SK-N-SH (cell line): ENCODE results near the gene SYNGR1. TPM values are rescaled to one million over a fixed set of nuclear protein-coding genes. Genes with fewer than 3 reads are reported as not detected.

ENCODE experiments used
- CTCF ChIA-PET: fragments of 300-600, 350-600 bp; formaldehyde crosslinking; extraction: SDS; loops from one replicate; lab custom pipeline; 2021; lab: Yijun Ruan, JAX
- POLR2A ChIA-PET: fragments of 350-600 bp; sonication (Branson Sonifier 250); formaldehyde crosslinking; extraction: SDS; loops from one replicate; lab custom pipeline; 2020; ENCODE audit warnings: antibody characterized with exemption, inconsistent platforms; lab: Yijun Ruan, JAX
- DNase-seq: peaks from one replicate; pipeline ENCODE4 v3.0.0; 2012
- H2AFZ ChIP-seq: fragments of 200-600 bp; sonication (generic); 2 replicates; pipeline ENCODE4 v1.8.1; 2016; ENCODE audit warnings: antibody characterized with exemption, mild to moderate bottlenecking, low read depth
- H3F3A ChIP-seq: fragments of 200-600 bp; sonication (generic); replicated peaks from 2 replicates; pipeline ENCODE3; 2016; ENCODE audit warnings: antibody characterized with exemption, mild to moderate bottlenecking; ENCODE audit not compliant: insufficient read depth
- H3K27ac ChIP-seq, 2 experiments: fragments of 200-500 bp in 1 of 2; fragments of 200-600 bp in 1 of 2; sonication (Bioruptor generic) in 1 of 2; sonication (generic), shearing (Covaris generic) in 1 of 2; 2 replicates each; pipeline versions ENCODE4 v1.5.1 to v1.6.1; 2014 to 2016; ENCODE audit warnings: low read depth in 2 of 2, inconsistent platforms in 1 of 2, low read length in 1 of 2, mild to moderate bottlenecking in 1 of 2, mixed read lengths in 1 of 2
- H3K27me3 ChIP-seq: fragments of 200-600 bp; sonication (generic), shearing (Covaris generic); 2 replicates; pipeline ENCODE4 v1.6.1; 2016; ENCODE audit warnings: mixed run types; ENCODE audit not compliant: insufficient read depth
- H3K36me3 ChIP-seq, 2 experiments: fragments of 200-500 bp in 1 of 2; fragments of 200-600 bp in 1 of 2; sonication (Bioruptor generic) in 1 of 2; sonication (generic) in 1 of 2; replicated peaks in 1 of 2; 2 replicates each; pipeline versions ENCODE3 to v1.5.1; 2014 to 2016; ENCODE audit warnings: low read length in 1 of 2, mild to moderate bottlenecking in 1 of 2; ENCODE audit not compliant: insufficient read depth in 2 of 2, control insufficient read depth in 1 of 2
- H3K4me1 ChIP-seq, 2 experiments: fragments of 200-500 bp in 1 of 2; fragments of 200-600 bp in 1 of 2; sonication (Bioruptor generic) in 1 of 2; sonication (generic), shearing (Covaris generic) in 1 of 2; 2 replicates each; pipeline versions ENCODE4 v1.5.1 to v1.6.1; 2014 to 2016; ENCODE audit warnings: low read depth in 1 of 2, low read length in 1 of 2, mixed run types in 1 of 2; ENCODE audit not compliant: insufficient read depth in 2 of 2, control insufficient read depth in 1 of 2
- H3K4me2 ChIP-seq: fragments of 200-600 bp; sonication (generic), shearing (Covaris generic); 2 replicates; pipeline ENCODE4 v1.6.1; 2017; ENCODE audit warnings: mixed run types
- H3K4me3 ChIP-seq, 2 experiments: fragments of 200-500 bp in 1 of 2; fragments of 200-600 bp in 1 of 2; sonication (Bioruptor generic) in 1 of 2; sonication (generic), shearing (Covaris generic) in 1 of 2; 2 replicates each; pipeline versions ENCODE4 v1.5.1 to v1.8.1; 2014 to 2016; ENCODE audit warnings: low read depth in 2 of 2, inconsistent platforms in 1 of 2, low read length in 1 of 2, mild to moderate bottlenecking in 1 of 2, mixed read lengths in 1 of 2, moderate library complexity in 1 of 2
- H3K79me2 ChIP-seq: fragments of 200-600 bp; sonication (generic); 2 replicates; pipeline ENCODE4 v1.8.1; 2017; ENCODE audit warnings: mild to moderate bottlenecking; ENCODE audit not compliant: insufficient read depth
- H3K9ac ChIP-seq: fragments of 200-600 bp; sonication (generic); 2 replicates; pipeline ENCODE4 v1.6.1; 2017; ENCODE audit warnings: mixed run types
- H3K9me2 ChIP-seq: fragments of 200-600 bp; sonication (generic); 2 replicates; pipeline ENCODE4 v1.6.1; 2017; ENCODE audit warnings: mixed run types
- H3K9me3 ChIP-seq: fragments of 200-600 bp; sonication (generic); 2 replicates; pipeline ENCODE4 v1.6.1; 2017; ENCODE audit warnings: mixed run types, mild to moderate bottlenecking, moderate library complexity
- H4K20me1 ChIP-seq: fragments of 200-600 bp; sonication (generic); 2 replicates; pipeline ENCODE4 v1.6.1; 2017; ENCODE audit warnings: mild to moderate bottlenecking, mixed run types; ENCODE audit not compliant: insufficient read depth
- EP300 ChIP-seq, 2 experiments: IDR thresholded peaks; 2 replicates each; pipeline versions ENCODE4 v1.4.0 to v1.6.1; 2012; ENCODE audit warnings: borderline replicate concordance in 1 of 2, low read depth in 1 of 2, low read length in 1 of 2
- FOSL2 ChIP-seq: IDR thresholded peaks from 2 replicates; pipeline ENCODE4 v1.4.0; 2012; ENCODE audit warnings: low read depth, mild to moderate bottlenecking, moderate library complexity, borderline replicate concordance
- FOXM1 ChIP-seq: IDR thresholded peaks from 2 replicates; pipeline ENCODE4 v1.4.0; 2012; ENCODE audit warnings: low read depth, mild to moderate bottlenecking
- JUND ChIP-seq: IDR thresholded peaks from 2 replicates; pipeline ENCODE4 v1.4.0; 2012
- MEF2A ChIP-seq: IDR thresholded peaks from 2 replicates; pipeline ENCODE4 v1.4.0; 2012; ENCODE audit warnings: low read depth, borderline replicate concordance
- MXI1 ChIP-seq: IDR thresholded peaks from 2 replicates; pipeline ENCODE4 v1.6.1; 2012; ENCODE audit warnings: mild to moderate bottlenecking, low read depth, low read length, improper control_type of control experiment
- NFIC ChIP-seq: IDR thresholded peaks from 2 replicates; pipeline ENCODE4 v1.4.0; 2012; ENCODE audit warnings: borderline replicate concordance
- NRF1 ChIP-seq: IDR thresholded peaks from 2 replicates; pipeline ENCODE4 v1.6.1; 2012; ENCODE audit warnings: low read depth, mild to moderate bottlenecking, low read length
- POLR2AphosphoS5 ChIP-seq: IDR thresholded peaks from 2 replicates; pipeline ENCODE4 v1.6.1; 2012; ENCODE audit warnings: low read depth, low read length
- RAD21 ChIP-seq: IDR thresholded peaks from 2 replicates; pipeline ENCODE4 v1.6.1; 2012; ENCODE audit warnings: mild to moderate bottlenecking, low read length
- RCOR1 ChIP-seq: fragments of 150-350 bp; IDR thresholded peaks from 2 replicates; pipeline ENCODE4 v1.6.1; 2017; ENCODE audit warnings: antibody characterized with exemption, low read length
- SMC3 ChIP-seq: IDR thresholded peaks from 2 replicates; pipeline ENCODE4 v1.6.1; 2012; ENCODE audit warnings: low read depth, low read length, improper control_type of control experiment
- TAF1 ChIP-seq: IDR thresholded peaks from 2 replicates; pipeline ENCODE4 v1.6.1; 2012; ENCODE audit warnings: low read depth, mild to moderate bottlenecking, low read length, moderate library complexity, borderline replicate concordance
- TCF12 ChIP-seq: IDR thresholded peaks from 2 replicates; pipeline ENCODE4 v1.4.0; 2012
- WGBS: methylation state at CpG from one replicate; pipeline ENCODE4 v1.1.6; 2017; ENCODE audit warnings: low lambda C conversion rate; 5-methylcytosine and 5-hydroxymethylcytosine counted together
- polyA plus RNA-seq, 3 experiments: library from polyadenylated mRNA; depleted of rRNA; stranded (reverse); fragments of >200 nt; gene quantifications; 2 replicates each; pipeline ENCODE4 v1.2.3, GENCODE V29; 2012
- TF ChIP-seq, protein P1 (sequence below): IDR thresholded peaks from 2 replicates; pipeline ENCODE4 v1.4.0; 2012; ENCODE audit warnings: low read depth
- TF ChIP-seq, protein P2 (sequence below): fragments of 150-350 bp; IDR thresholded peaks from 2 replicates; pipeline ENCODE4 v1.6.1; 2016; ENCODE audit warnings: mild to moderate bottlenecking, low read depth, low read length
- TF ChIP-seq, protein P3 (sequence below): IDR thresholded peaks from 2 replicates; pipeline ENCODE4 v1.6.1; 2012; ENCODE audit warnings: mild to moderate bottlenecking, low read depth, low read length, moderate library complexity
- TF ChIP-seq, protein P4 (sequence below): fragments of 150-350 bp; IDR thresholded peaks from 2 replicates; pipeline ENCODE4 v1.6.1; 2017; ENCODE audit warnings: antibody characterized with exemption, low read length, low read depth, borderline replicate concordance

Gene SYNGR1
- polyA plus RNA-seq, 1 of the 3 experiments (the other 2 are of a cell fraction), result 18.7 TPM

DNA sequence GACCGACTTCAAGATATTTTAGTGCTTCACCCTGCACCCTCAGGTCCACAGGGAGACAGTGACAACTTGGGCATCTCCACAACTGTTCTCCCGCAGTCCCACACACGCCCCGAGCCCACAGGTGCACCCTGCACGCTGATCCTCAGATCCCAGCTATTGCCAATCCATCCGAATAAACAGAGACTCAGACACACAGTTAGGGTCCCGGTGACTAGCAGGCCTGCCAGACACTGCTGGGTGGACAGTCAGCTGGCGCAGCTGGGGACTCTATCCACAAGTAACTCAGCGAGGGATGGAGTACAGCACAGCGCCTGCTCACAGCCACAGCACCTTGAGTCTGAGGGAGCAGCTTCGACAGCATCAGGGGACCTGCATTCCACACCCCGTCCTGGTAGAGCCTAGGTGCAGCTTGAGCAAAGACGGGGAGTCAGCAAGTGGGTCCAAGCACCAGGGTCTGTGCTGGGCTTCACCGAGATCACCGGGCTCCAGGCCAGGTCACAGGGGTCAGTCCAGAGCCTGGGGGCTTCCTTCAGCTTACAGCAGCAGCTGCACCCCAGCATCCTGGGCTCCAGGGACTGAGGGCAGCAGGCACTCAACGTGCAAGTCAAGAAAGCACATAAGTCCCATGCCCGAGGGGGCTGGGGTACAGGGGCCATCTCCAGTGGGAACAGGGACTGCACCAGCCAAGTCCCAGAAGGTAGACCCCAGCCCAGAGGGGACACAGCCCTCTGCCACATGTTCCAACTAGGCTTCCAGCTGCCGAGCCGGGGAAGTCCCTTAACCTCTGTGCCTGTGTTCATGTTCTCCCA lies 38.0 kb upstream of the SYNGR1 start:
- 90% methylated on average over 3 of the region's 19 CpGs for WGBS
- CTCF ChIA-PET, result interaction anchor here (0.5 to 4.5 kb wide), 10 partner anchors 8 to 176 kb away, joined by 3 to 35 read pairs (median 5); partner anchors contain the start of gene RPL3
- DNase-seq, result no peak
- TF ChIP-seq MEF2A (no peak), MXI1 (no peak), EP300 (IDR thresholded peaks at IDR 0.05; ENCODE audit: borderline replicate concordance in 1 of 2, low read depth in 1 of 2, low read length in 1 of 2) (no peak), RCOR1 (no peak), NFIC (no peak), SMC3 (no peak), TAF1 (no peak)
- TF ChIP-seq, protein P1, sequence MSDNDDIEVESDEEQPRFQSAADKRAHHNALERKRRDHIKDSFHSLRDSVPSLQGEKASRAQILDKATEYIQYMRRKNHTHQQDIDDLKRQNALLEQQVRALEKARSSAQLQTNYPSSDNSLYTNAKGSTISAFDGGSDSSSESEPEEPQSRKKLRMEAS, result no peak
- Histone ChIP-seq H2AFZ (no peak overlapping the region), H3K79me2 (peaks cover 18% of the 10 kb centered on the region), H3K27ac (no peak overlapping the region), H3K4me1 (peaks cover 12 to 16% of the 10 kb centered on the region in 2 experiments; a peak in 2 of 4 replicates), H3F3A (peaks cover 22% of the 10 kb centered on the region), H3K9ac (no peak overlapping the region), H3K27me3 (no peaks in the 10 kb centered on the region), H3K36me3 (peaks cover 12 to 45% of the 10 kb centered on the region in 2 experiments), H4K20me1 (peaks cover 53% of the 10 kb centered on the region), H3K4me3 (no peak overlapping the region; a peak in 1 of 4 replicates), H3K9me2 (no peaks in the 10 kb centered on the region), H3K9me3 (no peaks in the 10 kb centered on the region), H3K4me2 (no peak overlapping the region)
- POLR2A ChIA-PET, result interaction anchor here (1.1 to 1.2 kb wide), 2 partner anchors 8 to 177 kb away, joined by 4 to 5 read pairs; no protein-coding TSS in a partner anchor

DNA sequence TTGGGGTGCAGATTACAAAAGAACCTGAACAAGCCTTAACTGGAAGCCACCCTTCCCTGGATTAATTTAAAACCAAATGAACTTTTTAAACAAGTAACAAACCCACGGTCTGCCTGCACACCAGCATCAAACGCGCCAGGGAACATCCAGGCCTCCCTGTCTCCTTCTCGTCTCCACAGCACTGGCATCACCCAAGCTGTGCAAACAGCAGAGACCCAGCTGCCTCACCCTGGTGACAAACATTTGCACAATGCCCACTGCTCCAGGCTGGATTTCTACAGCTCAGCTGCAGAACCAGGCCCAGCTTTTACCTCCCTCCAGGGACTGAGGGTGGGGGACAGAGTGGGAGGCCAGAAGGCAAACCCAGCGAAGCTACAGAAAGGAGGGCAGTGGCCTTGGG lies 37.4 kb upstream of the SYNGR1 start:
- no peaks in the 10 kb centered on the region for H3K9me2 ChIP-seq
- H3K27me3 ChIP-seq, result no peaks in the 10 kb centered on the region
- no peak overlapping the region for H3K4me3 ChIP-seq
- peaks cover 28% of the 10 kb centered on the region for H3F3A ChIP-seq
- no peak overlapping the region for H3K27ac ChIP-seq
- H3K9ac ChIP-seq, result no peak overlapping the region
- peaks cover 59% of the 10 kb centered on the region for H4K20me1 ChIP-seq
- H2AFZ ChIP-seq, result no peak overlapping the region
- no peaks in the 10 kb centered on the region for H3K9me3 ChIP-seq
- DNase-seq, result no peak
- TF ChIP-seq, protein P2, sequence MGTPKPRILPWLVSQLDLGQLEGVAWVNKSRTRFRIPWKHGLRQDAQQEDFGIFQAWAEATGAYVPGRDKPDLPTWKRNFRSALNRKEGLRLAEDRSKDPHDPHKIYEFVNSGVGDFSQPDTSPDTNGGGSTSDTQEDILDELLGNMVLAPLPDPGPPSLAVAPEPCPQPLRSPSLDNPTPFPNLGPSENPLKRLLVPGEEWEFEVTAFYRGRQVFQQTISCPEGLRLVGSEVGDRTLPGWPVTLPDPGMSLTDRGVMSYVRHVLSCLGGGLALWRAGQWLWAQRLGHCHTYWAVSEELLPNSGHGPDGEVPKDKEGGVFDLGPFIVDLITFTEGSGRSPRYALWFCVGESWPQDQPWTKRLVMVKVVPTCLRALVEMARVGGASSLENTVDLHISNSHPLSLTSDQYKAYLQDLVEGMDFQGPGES, result no peak
- TF ChIP-seq NRF1, result no peak
- TF ChIP-seq FOSL2, result no peak
- TF ChIP-seq FOXM1, result no peak
- TF ChIP-seq, protein P3, sequence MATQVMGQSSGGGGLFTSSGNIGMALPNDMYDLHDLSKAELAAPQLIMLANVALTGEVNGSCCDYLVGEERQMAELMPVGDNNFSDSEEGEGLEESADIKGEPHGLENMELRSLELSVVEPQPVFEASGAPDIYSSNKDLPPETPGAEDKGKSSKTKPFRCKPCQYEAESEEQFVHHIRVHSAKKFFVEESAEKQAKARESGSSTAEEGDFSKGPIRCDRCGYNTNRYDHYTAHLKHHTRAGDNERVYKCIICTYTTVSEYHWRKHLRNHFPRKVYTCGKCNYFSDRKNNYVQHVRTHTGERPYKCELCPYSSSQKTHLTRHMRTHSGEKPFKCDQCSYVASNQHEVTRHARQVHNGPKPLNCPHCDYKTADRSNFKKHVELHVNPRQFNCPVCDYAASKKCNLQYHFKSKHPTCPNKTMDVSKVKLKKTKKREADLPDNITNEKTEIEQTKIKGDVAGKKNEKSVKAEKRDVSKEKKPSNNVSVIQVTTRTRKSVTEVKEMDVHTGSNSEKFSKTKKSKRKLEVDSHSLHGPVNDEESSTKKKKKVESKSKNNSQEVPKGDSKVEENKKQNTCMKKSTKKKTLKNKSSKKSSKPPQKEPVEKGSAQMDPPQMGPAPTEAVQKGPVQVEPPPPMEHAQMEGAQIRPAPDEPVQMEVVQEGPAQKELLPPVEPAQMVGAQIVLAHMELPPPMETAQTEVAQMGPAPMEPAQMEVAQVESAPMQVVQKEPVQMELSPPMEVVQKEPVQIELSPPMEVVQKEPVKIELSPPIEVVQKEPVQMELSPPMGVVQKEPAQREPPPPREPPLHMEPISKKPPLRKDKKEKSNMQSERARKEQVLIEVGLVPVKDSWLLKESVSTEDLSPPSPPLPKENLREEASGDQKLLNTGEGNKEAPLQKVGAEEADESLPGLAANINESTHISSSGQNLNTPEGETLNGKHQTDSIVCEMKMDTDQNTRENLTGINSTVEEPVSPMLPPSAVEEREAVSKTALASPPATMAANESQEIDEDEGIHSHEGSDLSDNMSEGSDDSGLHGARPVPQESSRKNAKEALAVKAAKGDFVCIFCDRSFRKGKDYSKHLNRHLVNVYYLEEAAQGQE, result no peak
- no peak for TF ChIP-seq JUND
- TF ChIP-seq, protein P4, sequence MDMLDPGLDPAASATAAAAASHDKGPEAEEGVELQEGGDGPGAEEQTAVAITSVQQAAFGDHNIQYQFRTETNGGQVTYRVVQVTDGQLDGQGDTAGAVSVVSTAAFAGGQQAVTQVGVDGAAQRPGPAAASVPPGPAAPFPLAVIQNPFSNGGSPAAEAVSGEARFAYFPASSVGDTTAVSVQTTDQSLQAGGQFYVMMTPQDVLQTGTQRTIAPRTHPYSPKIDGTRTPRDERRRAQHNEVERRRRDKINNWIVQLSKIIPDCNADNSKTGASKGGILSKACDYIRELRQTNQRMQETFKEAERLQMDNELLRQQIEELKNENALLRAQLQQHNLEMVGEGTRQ, result no peak
- TF ChIP-seq SMC3, result no peak
- TF ChIP-seq RAD21, result no peak
- TF ChIP-seq, protein P1, result no peak
- no peak for TF ChIP-seq POLR2AphosphoS5
- TF ChIP-seq MEF2A, result no peak
- TF ChIP-seq TCF12, result no peak
- ChIA-PET POLR2A (interaction anchor here (1.2 kb wide), 1 partner anchor 177 kb away, joined by 4 read pairs; no protein-coding TSS in a partner anchor), CTCF (interaction anchor here (0.8 to 4.5 kb wide), 3 partner anchors 128 to 177 kb away, joined by 3 to 35 read pairs (median 11); no protein-coding TSS in a partner anchor)
- 82% methylated on average over 3 of the region's 5 CpGs for WGBS
- peaks cover 18 to 51% of the 10 kb centered on the region in 2 experiments for H3K36me3 ChIP-seq
- H3K4me1 ChIP-seq, result peaks cover 12 to 22% of the 10 kb centered on the region in 2 experiments; a peak in 2 of 4 replicates
- no peak overlapping the region for H3K4me2 ChIP-seq
- H3K79me2 ChIP-seq, result peaks cover 25% of the 10 kb centered on the region
